Subcutaneous abdominal adipose tissue (tissue), 5 donors: ENCODE measurements around the gene MEI1.

ENCODE experiments used
- H3K27ac ChIP-seq: one replicate; pipeline ENCODE4 v1.7.0; 2013; ENCODE audit warnings: low read depth, mild to moderate bottlenecking, inconsistent platforms, low read length, moderate library complexity
- H3K27me3 ChIP-seq, 5 donors: one replicate each; pipeline ENCODE4 v1.7.0; 2013; ENCODE audit warnings: low read length in 5 of 5, inconsistent platforms in 1 of 5; ENCODE audit not compliant: control insufficient read depth in 5 of 5, insufficient read depth in 4 of 5
- H3K36me3 ChIP-seq, 5 donors: one replicate each; pipeline ENCODE4 v1.7.0; 2013; ENCODE audit warnings: low read length in 5 of 5; ENCODE audit not compliant: control insufficient read depth in 5 of 5, insufficient read depth in 5 of 5
- H3K4me1 ChIP-seq, 5 donors: one replicate each; pipeline ENCODE4 v1.7.0; 2013; ENCODE audit warnings: low read length in 5 of 5, mild to moderate bottlenecking in 3 of 5, moderate library complexity in 1 of 5; ENCODE audit not compliant: control insufficient read depth in 5 of 5, insufficient read depth in 5 of 5
- H3K4me3 ChIP-seq, 5 donors: one replicate each; pipeline ENCODE4 v1.7.0; 2013; ENCODE audit warnings: low read length in 5 of 5, low read depth in 1 of 5
- H3K9ac ChIP-seq, 5 donors: one replicate each; pipeline ENCODE4 v1.7.0; 2013; ENCODE audit warnings: low read length in 5 of 5, mild to moderate bottlenecking in 4 of 5, moderate library complexity in 3 of 5
- H3K9me3 ChIP-seq, 5 donors: one replicate each; pipeline ENCODE4 v1.7.0; 2013; ENCODE audit warnings: low read length in 5 of 5; ENCODE audit not compliant: control insufficient read depth in 5 of 5
- donor health status: healthy.
- donor health status: healthy.
- donor health status: healthy.
- donor health status: healthy.
- donor health status: healthy.

The MEI1 gene

GRCh38 chr22:41844036-41844435 lies 144.7 kb downstream of the MEI1 start:
- peaks cover 1 to 20% (median 15%) of the 10 kb centered on the region in 5 donors for H3K4me1 ChIP-seq
- no peak overlapping the region for H3K27ac ChIP-seq
- no peak overlapping the region for H3K4me3 ChIP-seq
- H3K36me3 ChIP-seq = peaks cover 0 to 7% (median 3%) of the 10 kb centered on the region in 5 donors
- H3K9me3 ChIP-seq = no peaks in the 10 kb centered on the region
- H3K27me3 ChIP-seq = no peaks in the 10 kb centered on the region
- no peak overlapping the region for H3K9ac ChIP-seq

- H3K27ac ChIP-seq = no peak overlapping the region
- no peaks in the 10 kb centered on the region for H3K9me3 ChIP-seq
- peaks cover 0 to 7% (median 2%) of the 10 kb centered on the region in 5 donors for H3K36me3 ChIP-seq
- no peaks in the 10 kb centered on the region for H3K27me3 ChIP-seq
- H3K9ac ChIP-seq = no peak overlapping the region
- H3K4me1 ChIP-seq = peaks cover 1 to 20% (median 15%) of the 10 kb centered on the region in 5 donors
- no peak overlapping the region for H3K4me3 ChIP-seq
Observed at GRCh38 chr22:41844513-41844912, 145.2 kb downstream of the MEI1 start.

- Histone ChIP-seq H3K4me3 (no peak overlapping the region), H3K27me3 (no peaks in the 10 kb centered on the region), H3K9ac (no peak overlapping the region), H3K9me3 (no peaks in the 10 kb centered on the region), H3K27ac (no peak overlapping the region), H3K36me3 (peaks cover 0 to 6% (median 2%) of the 10 kb centered on the region in 5 donors), H3K4me1 (peaks cover 1 to 19% (median 14%) of the 10 kb centered on the region in 5 donors)
Observed at GRCh38 chr22:41845380-41846267, 146.3 kb downstream of the MEI1 start.

GRCh38 chr22:41846268-41846987 lies 147.1 kb downstream of the MEI1 start:
- Histone ChIP-seq H3K9me3 (no peaks in the 10 kb centered on the region), H3K9ac (peak overlapping the region in 1 of 5 donors; percentile 13), H3K36me3 (no peaks in the 10 kb centered on the region), H3K4me3 (no peak overlapping the region), H3K4me1 (peaks cover 1 to 11% (median 7%) of the 10 kb centered on the region in 5 donors), H3K27me3 (no peaks in the 10 kb centered on the region), H3K27ac (no peak overlapping the region)

- no peaks in the 10 kb centered on the region for H3K27me3 ChIP-seq
- H3K9ac ChIP-seq = no peak overlapping the region
- peaks cover 1 to 7% (median 5%) of the 10 kb centered on the region in 5 donors for H3K4me1 ChIP-seq
- no peak overlapping the region for H3K4me3 ChIP-seq
- no peaks in the 10 kb centered on the region for H3K9me3 ChIP-seq
- no peaks in the 10 kb centered on the region for H3K36me3 ChIP-seq
- H3K27ac ChIP-seq = no peak overlapping the region
Observed at GRCh38 chr22:41847300-41847699, 148.0 kb downstream of the MEI1 start.

- peaks cover 1 to 7% (median 5%) of the 10 kb centered on the region in 5 donors for H3K4me1 ChIP-seq
- no peak overlapping the region for H3K27ac ChIP-seq
- peak overlapping the region in 1 of 5 donors; percentile 26 for H3K9ac ChIP-seq
Observed at GRCh38 chr22:41848468-41848867, 149.2 kb downstream of the MEI1 start.

More at GRCh38 chr22:41848468-41848867, 149.2 kb downstream of the MEI1 start:
- Histone ChIP-seq H3K36me3 (no peaks in the 10 kb centered on the region), H3K27me3 (no peaks in the 10 kb centered on the region), H3K9me3 (no peaks in the 10 kb centered on the region), H3K4me3 (no peak overlapping the region)
